H9 (cell line): ENCODE results near the gene NCKAP5. TPM values are rescaled to one million over a fixed set of nuclear protein-coding genes. Genes with fewer than 3 reads are reported as not detected.

Source experiments
- DNase-seq: peaks from one replicate; pipeline ENCODE4 v3.0.0-alpha.2; 2017
- H2AFZ ChIP-seq: one replicate; pipeline ENCODE4 v1.6.1; 2013; ENCODE audit warnings: mild to moderate bottlenecking, low read length, control low read depth, moderate library complexity
- H2AK5ac ChIP-seq: 2 replicates; pipeline ENCODE4 v1.6.1; 2013; ENCODE audit warnings: low read length, control low read depth, mixed read lengths; ENCODE audit not compliant: insufficient read length
- H2BK120ac ChIP-seq: one replicate; pipeline ENCODE4 v1.6.1; 2013; ENCODE audit warnings: low read depth, mild to moderate bottlenecking, low read length, control low read depth, inconsistent platforms; ENCODE audit not compliant: poor library complexity, severe bottlenecking
- H2BK12ac ChIP-seq: 2 replicates; pipeline ENCODE4 v1.6.1; 2013; ENCODE audit warnings: low read length, control low read depth, mixed read lengths, low read depth; ENCODE audit not compliant: insufficient read length
- H2BK15ac ChIP-seq: 2 replicates; pipeline ENCODE4 v1.6.1; 2013; ENCODE audit warnings: low read depth, low read length, control low read depth
- H2BK20ac ChIP-seq: one replicate; pipeline ENCODE4 v1.6.1; 2013; ENCODE audit warnings: low read depth, mild to moderate bottlenecking, low read length, control low read depth, inconsistent platforms; ENCODE audit not compliant: poor library complexity, severe bottlenecking
- H2BK5ac ChIP-seq: 2 replicates; pipeline ENCODE4 v1.6.1; 2013; ENCODE audit warnings: low read length, control low read depth, mixed read lengths; ENCODE audit not compliant: insufficient read length
- H3K14ac ChIP-seq: 2 replicates; pipeline ENCODE4 v1.6.1; 2013; ENCODE audit warnings: low read length, control low read depth; ENCODE audit not compliant: insufficient read depth
- H3K18ac ChIP-seq: 2 replicates; pipeline ENCODE4 v1.6.1; 2013; ENCODE audit warnings: low read depth, mild to moderate bottlenecking, mixed read lengths, low read length, control low read depth; ENCODE audit not compliant: insufficient read length
- H3K23ac ChIP-seq: 2 replicates; pipeline ENCODE4 v1.6.1; 2013; ENCODE audit warnings: low read length, control low read depth, mixed read lengths, low read depth; ENCODE audit not compliant: insufficient read length
- H3K23me2 ChIP-seq: 2 replicates; pipeline ENCODE4 v1.6.1; 2013; ENCODE audit warnings: low read depth, mild to moderate bottlenecking, mixed read lengths, low read length, control low read depth; ENCODE audit not compliant: insufficient read length, poor library complexity, severe bottlenecking
- H3K27ac ChIP-seq: 2 replicates; pipeline ENCODE4 v1.5.1; 2013; ENCODE audit warnings: low read length, control low read depth, mixed read lengths, low read depth; ENCODE audit not compliant: insufficient read length
- H3K27me3 ChIP-seq: 2 replicates; pipeline ENCODE4 v1.6.1; 2013; ENCODE audit warnings: low read length, control low read depth, inconsistent platforms; ENCODE audit not compliant: insufficient read depth
- H3K4ac ChIP-seq: 2 replicates; pipeline ENCODE4 v1.6.1; 2013; ENCODE audit warnings: low read depth, mild to moderate bottlenecking, control low read depth, inconsistent platforms, low read length, moderate library complexity
- H3K4me1 ChIP-seq: 2 replicates; pipeline ENCODE4 v1.6.1; 2013; ENCODE audit warnings: low read length, control low read depth, inconsistent platforms; ENCODE audit not compliant: insufficient read depth
- H3K4me2 ChIP-seq: 2 replicates; pipeline ENCODE4 v1.6.1; 2013; ENCODE audit warnings: low read length, control low read depth, mixed read lengths; ENCODE audit not compliant: insufficient read length, insufficient read depth
- H3K56ac ChIP-seq: 2 replicates; pipeline ENCODE4 v1.6.1; 2013; ENCODE audit warnings: low read depth, mild to moderate bottlenecking, mixed read lengths, low read length, control low read depth; ENCODE audit not compliant: insufficient read length
- H3K79me1 ChIP-seq: 2 replicates; pipeline ENCODE4 v1.6.1; 2013; ENCODE audit warnings: low read depth, mild to moderate bottlenecking, moderate library complexity, low read length, control low read depth, inconsistent platforms; ENCODE audit not compliant: insufficient read depth, poor library complexity, severe bottlenecking
- H3K79me2 ChIP-seq: 2 replicates; pipeline ENCODE4 v1.6.1; 2013; ENCODE audit warnings: low read length, control low read depth, inconsistent platforms; ENCODE audit not compliant: insufficient read depth
- H3K9ac ChIP-seq: 2 replicates; pipeline ENCODE4 v1.6.1; 2013; ENCODE audit warnings: low read length, control low read depth, mixed read lengths; ENCODE audit not compliant: insufficient read length; ENCODE audit errors: extremely low read depth
- H3K9me3 ChIP-seq: one replicate; pipeline ENCODE4 v1.6.1; 2013; ENCODE audit warnings: low read depth, low read length, inconsistent platforms; ENCODE audit not compliant: control insufficient read depth
- H3T11ph ChIP-seq: one replicate; pipeline ENCODE4 v1.6.1; 2013; ENCODE audit warnings: mild to moderate bottlenecking, low read length, control low read depth, inconsistent platforms
- H4K20me1 ChIP-seq: one replicate; pipeline ENCODE4 v1.6.1; 2013; ENCODE audit not compliant: control insufficient read depth, insufficient read length, insufficient read depth
- H4K5ac ChIP-seq: 2 replicates; pipeline ENCODE4 v1.6.1; 2013; ENCODE audit warnings: low read depth, mild to moderate bottlenecking, mixed read lengths, low read length, control low read depth; ENCODE audit not compliant: insufficient read length
- H4K8ac ChIP-seq: replicated peaks from 2 replicates; pipeline ENCODE4 v1.6.1; 2013; ENCODE audit warnings: low read length, control low read depth, mixed read lengths, low read depth; ENCODE audit not compliant: insufficient read length
- H4K91ac ChIP-seq: 2 replicates; pipeline ENCODE4 v1.6.1; 2013; ENCODE audit warnings: low read depth, mild to moderate bottlenecking, moderate library complexity, mixed read lengths, low read length, control low read depth; ENCODE audit not compliant: insufficient read length
- H3K27ac Mint-ChIP-seq, 3 experiments: 2 replicates in 2 of 3; 3 replicates in 1 of 3; pipeline ENCODE4 v1.8.0; 2020 to 2021; ENCODE audit warnings: mixed read lengths in 3 of 3, mild to moderate bottlenecking in 1 of 3, moderate library complexity in 1 of 3
- H3K27me3 Mint-ChIP-seq: 2 replicates; pipeline ENCODE4 v1.8.0; 2021; ENCODE audit warnings: low read depth, mild to moderate bottlenecking, moderate library complexity, mixed read lengths
- H3K36me3 Mint-ChIP-seq, 3 experiments: 2 replicates in 2 of 3; 3 replicates in 1 of 3; pipeline ENCODE4 v1.8.0; 2020 to 2021; ENCODE audit warnings: low read depth in 3 of 3, mixed read lengths in 3 of 3; ENCODE audit not compliant: insufficient read depth in 1 of 3
- H3K4me1 Mint-ChIP-seq, 2 experiments: 2 replicates each; pipeline ENCODE4 v1.8.0; 2020; ENCODE audit warnings: mixed read lengths in 2 of 2
- H3K4me3 Mint-ChIP-seq, 2 experiments: 2 replicates in 1 of 2; 3 replicates in 1 of 2; pipeline ENCODE4 v1.8.0; 2020 to 2021; ENCODE audit warnings: mild to moderate bottlenecking in 2 of 2, mixed read lengths in 2 of 2, moderate library complexity in 1 of 2
- H3K9me3 Mint-ChIP-seq, 2 experiments: 2 replicates in 1 of 2; 3 replicates in 1 of 2; pipeline ENCODE4 v1.8.0; 2020; ENCODE audit warnings: mild to moderate bottlenecking in 2 of 2, mixed read lengths in 2 of 2, moderate library complexity in 1 of 2
- CTCF ChIP-seq: fragments of 200-600 bp; sonication (generic); conservative IDR thresholded peaks from 3 replicates; pipeline ENCODE4 v1.8.0; 2021; ENCODE audit warnings: antibody characterized with exemption, mild to moderate bottlenecking
- total RNA-seq: library from RNA; stranded (reverse); gene quantifications from 2 replicates; pipeline ENCODE4 v1.2.1, GENCODE V29; 2021

Gene NCKAP5
- total RNA-seq, 1 experiment from 2014 or later: 0.26 TPM

- no peaks in the 10 kb centered on the region for H3K36me3 Mint-ChIP-seq
- H3T11ph ChIP-seq: no peak overlapping the region
- no peaks in the 10 kb centered on the region for H3K79me1 ChIP-seq
- H3K27ac ChIP-seq: no peak overlapping the region
- H2BK120ac ChIP-seq: no peak overlapping the region
- no peak overlapping the region for H3K14ac ChIP-seq
- H3K18ac ChIP-seq: no peak overlapping the region
- no peak overlapping the region for H2AFZ ChIP-seq
- TF ChIP-seq CTCF: no peak
- H3K9ac ChIP-seq: no peak overlapping the region
- no peaks in the 10 kb centered on the region for H3K4me1 Mint-ChIP-seq
- H2BK20ac ChIP-seq: no peak overlapping the region
- H3K23ac ChIP-seq: no peak overlapping the region
- H2BK5ac ChIP-seq: no peak overlapping the region
- H2BK12ac ChIP-seq: no peak overlapping the region
- H2AK5ac ChIP-seq: no peak overlapping the region
- no peaks in the 10 kb centered on the region for H3K4me1 ChIP-seq
- no peak overlapping the region for H3K4me2 ChIP-seq
- no peaks in the 10 kb centered on the region for H3K23me2 ChIP-seq
- H3K27me3 ChIP-seq: no peaks in the 10 kb centered on the region
- no peak overlapping the region for H3K27ac Mint-ChIP-seq
- H4K20me1 ChIP-seq: no peaks in the 10 kb centered on the region
- H3K56ac ChIP-seq: no peak overlapping the region
- H3K4me3 Mint-ChIP-seq: no peak overlapping the region
- H4K8ac ChIP-seq: no peak overlapping the region
- DNase-seq: no peak
- H4K5ac ChIP-seq: no peak overlapping the region
- no peaks in the 10 kb centered on the region for H3K9me3 ChIP-seq
- no peak overlapping the region for H3K4ac ChIP-seq
- no peak overlapping the region for H2BK15ac ChIP-seq
- no peaks in the 10 kb centered on the region for H3K9me3 Mint-ChIP-seq
- no peak overlapping the region for H4K91ac ChIP-seq
- H3K27me3 Mint-ChIP-seq: no peaks in the 10 kb centered on the region
- no peaks in the 10 kb centered on the region for H3K79me2 ChIP-seq
Observed at GRCh38 chr2:132845339-132845738, 722.9 kb downstream of the NCKAP5 start.
